ENCODE data around the gene WEE2. TPM values are rescaled to one million over a fixed set of nuclear protein-coding genes. Genes with fewer than 3 reads are reported as not detected.

WEE2 gene
- total RNA-seq, result not detected in 2 replicates
- 0.04 TPM for polyA plus RNA-seq (2012)

- DNase-seq (ENCODE audit: low read depth), result no peak
Observed at GRCh38 chr7:141708351-141708750, at the start of gene WEE2. WEE2 (plus strand) TSS chr7:141708353; CDS start chr7:141708759, 406 bp downstream.

- DNase-seq (ENCODE audit: low read depth), result no peak
Observed at GRCh38 chr7:141659501-141659900, 48.7 kb upstream of the WEE2 start.

- no peak for DNase-seq (ENCODE audit: low read depth)
Observed at GRCh38 chr7:141660259-141660658, 47.9 kb upstream of the WEE2 start.

- no peak for DNase-seq (ENCODE audit: low read depth)
Observed at GRCh38 chr7:141663081-141663849, 44.9 kb upstream of the WEE2 start.

- DNase-seq (ENCODE audit: low read depth), result no peak
Observed at GRCh38 chr7:141664450-141664849, 43.7 kb upstream of the WEE2 start.

- no peak for DNase-seq (ENCODE audit: low read depth)
Observed at GRCh38 chr7:141665208-141666035, 42.7 kb upstream of the WEE2 start.

GRCh38 chr7:141666071-141666470 is 42.1 kb upstream of the WEE2 start:
- DNase-seq (ENCODE audit: low read depth), result no peak

GRCh38 chr7:141668853-141669252 is 39.3 kb upstream of the WEE2 start:
- DNase-seq (ENCODE audit: low read depth), result no peak

GRCh38 chr7:141671705-141672496 is 36.3 kb upstream of the WEE2 start:
- no peak for DNase-seq (ENCODE audit: low read depth)

GRCh38 chr7:141673346-141673745 is 34.8 kb upstream of the WEE2 start:
- no peak for DNase-seq (ENCODE audit: low read depth)

- DNase-seq (ENCODE audit: low read depth), result no peak
Observed at GRCh38 chr7:141674171-141674671, 33.9 kb upstream of the WEE2 start.

GRCh38 chr7:141674702-141675101 is 33.5 kb upstream of the WEE2 start:
- DNase-seq (ENCODE audit: low read depth), result no peak

- peak; percentile 27 for DNase-seq (ENCODE audit: low read depth)
Observed at GRCh38 chr7:141675436-141676215, 32.5 kb upstream of the WEE2 start.

- DNase-seq (ENCODE audit: low read depth), result no peak
Observed at GRCh38 chr7:141676618-141677017, 31.5 kb upstream of the WEE2 start.

GRCh38 chr7:141679014-141679413 is 29.1 kb upstream of the WEE2 start:
- no peak for DNase-seq (ENCODE audit: low read depth)

- peak; percentile 58 for DNase-seq (ENCODE audit: low read depth)
Observed at GRCh38 chr7:141685285-141686023, 22.7 kb upstream of the WEE2 start.

- DNase-seq (ENCODE audit: low read depth), result no peak
Observed at GRCh38 chr7:141686074-141686473, 22.1 kb upstream of the WEE2 start.

GRCh38 chr7:141686670-141687069 is 21.5 kb upstream of the WEE2 start:
- no peak for DNase-seq (ENCODE audit: low read depth)

GRCh38 chr7:141688043-141688442 is 20.1 kb upstream of the WEE2 start:
- DNase-seq (ENCODE audit: low read depth), result no peak
